ENCODE measurements around the gene RAB11B. TPM values are rescaled to one million over a fixed set of nuclear protein-coding genes. Genes with fewer than 3 reads are reported as not detected.

The RAB11B gene
- total and polyA plus RNA-seq, 2 of the 13 experiments (the other 11 are each of a cell fraction or from before 2014, with no cell fraction given): 6.0 to 28.4 TPM

- TF ChIP-seq ZNF773 (CRISPR knock-in tag; IDR thresholded peaks at IDR 0.05; ENCODE audit: borderline replicate concordance) (0 out of 2 replicates have a peak, but pooled peaks have one; percentile 42), SMAD3 (CRISPR knock-in tag; IDR thresholded peaks at IDR 0.05) (no peak), ZNF446 (CRISPR knock-in tag; IDR thresholded peaks at IDR 0.05) (peak; percentile 77; the same call in 1 of the 2 replicates), RARA (CRISPR knock-in tag; IDR thresholded peaks at IDR 0.05) (no peak), ELF1 (CRISPR knock-in tag; IDR thresholded peaks at IDR 0.05) (peak; percentile 91), HOXA3 (CRISPR knock-in tag; IDR thresholded peaks at IDR 0.05) (peak; percentile 99), ZNF563 (CRISPR knock-in tag; IDR thresholded peaks at IDR 0.05) (peak; percentile 78), YEATS2 (CRISPR knock-in tag; IDR thresholded peaks at IDR 0.05; ENCODE audit: borderline replicate concordance) (peak; percentile 52; the same call in 1 of the 2 replicates), SIX4 (CRISPR knock-in tag; IDR thresholded peaks at IDR 0.05) (no peak), ZNF784 (CRISPR knock-in tag; IDR thresholded peaks at IDR 0.05; ENCODE audit: borderline replicate concordance) (no peak), ZNF629 (CRISPR knock-in tag; conservative IDR thresholded peaks at IDR 0.05) (peak; percentile 58), ZNF800 (CRISPR knock-in tag; IDR thresholded peaks at IDR 0.05) (no peak)
- TF ChIP-seq, protein P1, sequence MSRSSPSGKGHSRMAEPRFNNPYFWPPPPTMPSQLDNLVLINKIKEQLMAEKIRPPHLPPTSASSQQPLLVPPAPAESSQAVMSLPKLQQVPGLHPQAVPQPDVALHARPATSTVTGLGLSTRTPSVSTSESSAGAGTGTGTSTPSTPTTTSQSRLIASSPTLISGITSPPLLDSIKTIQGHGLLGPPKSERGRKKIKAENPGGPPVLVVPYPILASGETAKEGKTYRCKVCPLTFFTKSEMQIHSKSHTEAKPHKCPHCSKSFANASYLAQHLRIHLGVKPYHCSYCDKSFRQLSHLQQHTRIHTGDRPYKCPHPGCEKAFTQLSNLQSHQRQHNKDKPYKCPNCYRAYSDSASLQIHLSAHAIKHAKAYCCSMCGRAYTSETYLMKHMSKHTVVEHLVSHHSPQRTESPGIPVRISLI (CRISPR knock-in tag; IDR thresholded peaks at IDR 0.05; ENCODE audit: borderline replicate concordance): no peak
- TF ChIP-seq, protein P2, sequence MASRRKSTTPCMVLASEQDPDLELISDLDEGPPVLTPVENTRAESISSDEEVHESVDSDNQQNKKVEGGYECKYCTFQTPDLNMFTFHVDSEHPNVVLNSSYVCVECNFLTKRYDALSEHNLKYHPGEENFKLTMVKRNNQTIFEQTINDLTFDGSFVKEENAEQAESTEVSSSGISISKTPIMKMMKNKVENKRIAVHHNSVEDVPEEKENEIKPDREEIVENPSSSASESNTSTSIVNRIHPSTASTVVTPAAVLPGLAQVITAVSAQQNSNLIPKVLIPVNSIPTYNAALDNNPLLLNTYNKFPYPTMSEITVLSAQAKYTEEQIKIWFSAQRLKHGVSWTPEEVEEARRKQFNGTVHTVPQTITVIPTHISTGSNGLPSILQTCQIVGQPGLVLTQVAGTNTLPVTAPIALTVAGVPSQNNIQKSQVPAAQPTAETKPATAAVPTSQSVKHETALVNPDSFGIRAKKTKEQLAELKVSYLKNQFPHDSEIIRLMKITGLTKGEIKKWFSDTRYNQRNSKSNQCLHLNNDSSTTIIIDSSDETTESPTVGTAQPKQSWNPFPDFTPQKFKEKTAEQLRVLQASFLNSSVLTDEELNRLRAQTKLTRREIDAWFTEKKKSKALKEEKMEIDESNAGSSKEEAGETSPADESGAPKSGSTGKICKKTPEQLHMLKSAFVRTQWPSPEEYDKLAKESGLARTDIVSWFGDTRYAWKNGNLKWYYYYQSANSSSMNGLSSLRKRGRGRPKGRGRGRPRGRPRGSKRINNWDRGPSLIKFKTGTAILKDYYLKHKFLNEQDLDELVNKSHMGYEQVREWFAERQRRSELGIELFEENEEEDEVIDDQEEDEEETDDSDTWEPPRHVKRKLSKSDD (CRISPR knock-in tag; IDR thresholded peaks at IDR 0.05; ENCODE audit: low read depth): peak; percentile 95
- TF ChIP-seq, protein P3, sequence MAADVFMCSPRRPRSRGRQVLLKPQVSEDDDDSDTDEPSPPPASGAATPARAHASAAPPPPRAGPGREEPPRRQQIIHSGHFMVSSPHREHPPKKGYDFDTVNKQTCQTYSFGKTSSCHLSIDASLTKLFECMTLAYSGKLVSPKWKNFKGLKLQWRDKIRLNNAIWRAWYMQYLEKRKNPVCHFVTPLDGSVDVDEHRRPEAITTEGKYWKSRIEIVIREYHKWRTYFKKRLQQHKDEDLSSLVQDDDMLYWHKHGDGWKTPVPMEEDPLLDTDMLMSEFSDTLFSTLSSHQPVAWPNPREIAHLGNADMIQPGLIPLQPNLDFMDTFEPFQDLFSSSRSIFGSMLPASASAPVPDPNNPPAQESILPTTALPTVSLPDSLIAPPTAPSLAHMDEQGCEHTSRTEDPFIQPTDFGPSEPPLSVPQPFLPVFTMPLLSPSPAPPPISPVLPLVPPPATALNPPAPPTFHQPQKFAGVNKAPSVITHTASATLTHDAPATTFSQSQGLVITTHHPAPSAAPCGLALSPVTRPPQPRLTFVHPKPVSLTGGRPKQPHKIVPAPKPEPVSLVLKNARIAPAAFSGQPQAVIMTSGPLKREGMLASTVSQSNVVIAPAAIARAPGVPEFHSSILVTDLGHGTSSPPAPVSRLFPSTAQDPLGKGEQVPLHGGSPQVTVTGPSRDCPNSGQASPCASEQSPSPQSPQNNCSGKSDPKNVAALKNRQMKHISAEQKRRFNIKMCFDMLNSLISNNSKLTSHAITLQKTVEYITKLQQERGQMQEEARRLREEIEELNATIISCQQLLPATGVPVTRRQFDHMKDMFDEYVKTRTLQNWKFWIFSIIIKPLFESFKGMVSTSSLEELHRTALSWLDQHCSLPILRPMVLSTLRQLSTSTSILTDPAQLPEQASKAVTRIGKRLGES (CRISPR knock-in tag; IDR thresholded peaks at IDR 0.05; ENCODE audit: borderline replicate concordance): 0 out of 2 replicates have a peak, but pooled peaks have one; percentile 27
- TF ChIP-seq, protein P4, sequence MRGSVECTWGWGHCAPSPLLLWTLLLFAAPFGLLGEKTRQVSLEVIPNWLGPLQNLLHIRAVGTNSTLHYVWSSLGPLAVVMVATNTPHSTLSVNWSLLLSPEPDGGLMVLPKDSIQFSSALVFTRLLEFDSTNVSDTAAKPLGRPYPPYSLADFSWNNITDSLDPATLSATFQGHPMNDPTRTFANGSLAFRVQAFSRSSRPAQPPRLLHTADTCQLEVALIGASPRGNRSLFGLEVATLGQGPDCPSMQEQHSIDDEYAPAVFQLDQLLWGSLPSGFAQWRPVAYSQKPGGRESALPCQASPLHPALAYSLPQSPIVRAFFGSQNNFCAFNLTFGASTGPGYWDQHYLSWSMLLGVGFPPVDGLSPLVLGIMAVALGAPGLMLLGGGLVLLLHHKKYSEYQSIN (CRISPR knock-in tag; IDR thresholded peaks at IDR 0.05; ENCODE audit: borderline replicate concordance): no peak
Observed at GRCh38 chr19:8389891-8390616, at the start of gene RAB11B (continued).
